Measurements from ENCODE around the gene ENG. TPM values are rescaled to one million over a fixed set of nuclear protein-coding genes. Genes with fewer than 3 reads are reported as not detected.

The ENG gene
- total RNA-seq, 1 donor from 2014 or later, result 130 TPM

DNA sequence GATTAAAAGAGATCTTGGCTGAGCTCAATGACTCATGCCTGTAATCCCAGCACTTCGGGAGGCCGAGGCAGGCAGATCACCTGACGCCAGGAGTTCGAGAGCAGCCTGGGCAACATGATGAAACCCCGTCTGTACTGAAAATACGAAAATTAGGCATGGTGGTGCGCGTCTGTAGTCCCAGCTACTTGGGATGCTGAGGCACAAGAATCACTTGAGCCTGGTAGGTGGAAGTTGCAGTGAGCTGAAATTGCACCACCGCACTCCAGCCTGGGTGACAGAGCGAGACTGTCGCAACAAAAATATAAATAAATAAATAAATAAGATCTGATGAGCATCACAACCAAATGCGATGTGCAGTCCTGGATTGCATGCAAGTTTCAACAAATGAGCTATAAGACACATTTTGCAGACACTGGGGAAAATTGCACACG is 8.7 kb upstream of the ENG start:
- no peak overlapping the region for H3K4me3 ChIP-seq
- intact Hi-C loops (cut with DNase I), result no loop called here
- H3K27ac ChIP-seq, result no peak overlapping the region
- no peaks in the 10 kb centered on the region for H3K27me3 ChIP-seq
- no peaks in the 10 kb centered on the region for H3K9me3 ChIP-seq
- peaks cover 21% of the 10 kb centered on the region for H3K4me1 ChIP-seq
- H3K36me3 ChIP-seq, result peaks cover 0 to 4% of the 10 kb centered on the region in 2 donors
- DNase-seq (ENCODE audit: extremely low spot score in 2 of 2), result no peak
- TF ChIP-seq CTCF (IDR thresholded peaks at IDR 0.05), result no peak
- TF ChIP-seq POLR2AphosphoS5 (IDR thresholded peaks at IDR 0.05; ENCODE audit: insufficient read depth in 1 of 2, low read depth in 1 of 2), result no peak
- no peak for TF ChIP-seq POLR2A (IDR thresholded peaks at IDR 0.05)

DNA sequence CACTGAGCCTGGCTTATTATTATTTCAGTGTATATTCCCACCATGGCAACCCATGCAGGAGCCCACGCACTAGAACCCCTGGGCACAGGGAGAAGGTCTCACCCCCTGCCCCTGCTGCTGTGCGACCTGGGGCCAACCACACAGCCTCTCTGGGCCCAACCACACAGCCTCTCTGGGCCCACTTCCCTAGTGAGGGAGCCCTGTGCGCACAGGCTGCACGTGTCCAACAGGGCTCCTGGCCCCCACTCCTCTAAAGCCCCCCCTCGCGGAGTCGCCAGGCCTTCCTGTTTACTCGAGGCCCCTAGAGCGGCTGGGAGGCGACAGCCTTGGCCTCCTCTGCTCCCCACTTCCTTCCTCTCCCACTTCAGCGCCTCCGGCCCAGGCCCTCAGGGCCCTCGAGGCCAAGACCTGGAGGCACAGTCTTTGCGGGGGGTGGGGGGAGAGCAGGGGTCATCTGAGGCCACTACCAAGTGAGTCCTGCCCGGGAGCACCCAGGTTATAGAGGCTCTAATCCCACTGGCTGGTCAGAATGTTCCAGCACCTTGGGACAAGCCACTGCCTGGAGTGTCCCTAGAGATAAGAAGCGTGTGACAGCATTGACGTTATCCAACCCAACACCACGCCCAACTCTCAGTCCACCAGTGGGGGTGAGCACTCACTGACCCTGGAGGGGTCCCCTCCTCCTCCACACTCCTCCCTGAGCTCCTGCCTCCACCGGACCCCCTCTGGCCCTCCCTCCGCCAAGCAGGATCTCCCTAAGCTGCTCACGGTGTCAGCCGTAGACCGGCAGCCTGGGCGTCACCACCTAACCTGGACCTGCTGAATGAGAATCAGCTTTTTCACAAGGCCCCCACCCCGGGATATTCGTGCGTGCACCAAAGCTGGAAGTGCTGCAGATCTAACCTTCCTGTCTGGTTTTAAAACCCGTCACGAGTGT is 7.9 kb upstream of the ENG start:
- no peaks in the 10 kb centered on the region for H3K9me3 ChIP-seq
- peaks cover 0 to under 1% of the 10 kb centered on the region in 2 donors for H3K36me3 ChIP-seq
- peak overlapping the region; percentile 57 for H3K27ac ChIP-seq
- intact Hi-C loops (cut with DNase I), result no loop called here
- H3K4me3 ChIP-seq, result no peak overlapping the region
- DNase-seq (ENCODE audit: extremely low spot score in 2 of 2), result no peak
- TF ChIP-seq POLR2A (IDR thresholded peaks at IDR 0.05), result no peak
- TF ChIP-seq CTCF (IDR thresholded peaks at IDR 0.05), result no peak
- peak in 1 of 2 donors; percentile 53 for TF ChIP-seq POLR2AphosphoS5 (IDR thresholded peaks at IDR 0.05; ENCODE audit: insufficient read depth in 1 of 2, low read depth in 1 of 2)
- no peaks in the 10 kb centered on the region for H3K27me3 ChIP-seq
- H3K4me1 ChIP-seq, result peaks cover 29% of the 10 kb centered on the region

DNA sequence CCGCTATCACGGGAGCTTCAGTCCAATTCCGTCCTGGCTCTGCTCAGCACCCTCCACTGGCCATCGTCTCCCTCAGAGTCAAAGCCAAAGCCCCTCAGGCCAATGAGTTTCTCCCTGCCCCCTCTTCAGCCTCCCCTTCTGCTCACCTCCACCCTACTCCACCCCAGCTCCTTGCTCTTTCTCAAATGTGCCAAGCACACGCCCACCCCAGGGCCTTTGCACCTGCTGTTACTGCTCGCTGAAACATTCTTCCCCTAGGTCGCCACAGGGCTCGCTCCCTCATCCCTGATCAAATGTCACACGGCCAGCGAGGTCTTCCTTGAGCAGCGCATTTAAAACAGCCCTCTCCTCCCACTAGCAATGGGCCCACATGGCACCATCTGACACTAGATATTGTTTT is 6.3 kb upstream of the ENG start:
- no peak overlapping the region for H3K27ac ChIP-seq
- no peaks in the 10 kb centered on the region for H3K9me3 ChIP-seq
- TF ChIP-seq POLR2A (IDR thresholded peaks at IDR 0.05) (no peak), CTCF (IDR thresholded peaks at IDR 0.05) (no peak), POLR2AphosphoS5 (IDR thresholded peaks at IDR 0.05; ENCODE audit: insufficient read depth in 1 of 2, low read depth in 1 of 2) (no peak)
- DNase-seq (ENCODE audit: extremely low spot score in 2 of 2), result no peak
- intact Hi-C loops (cut with DNase I), result no loop called here
- H3K36me3 ChIP-seq, result no peaks in the 10 kb centered on the region
- peaks cover 29% of the 10 kb centered on the region for H3K4me1 ChIP-seq
- H3K27me3 ChIP-seq, result no peaks in the 10 kb centered on the region
- no peak overlapping the region for H3K4me3 ChIP-seq

- no peak for DNase-seq (ENCODE audit: extremely low spot score in 2 of 2)
- Histone ChIP-seq H3K4me3 (no peak overlapping the region), H3K27me3 (no peaks in the 10 kb centered on the region), H3K9me3 (no peaks in the 10 kb centered on the region), H3K4me1 (peaks cover 32% of the 10 kb centered on the region), H3K36me3 (no peaks in the 10 kb centered on the region), H3K27ac (no peak overlapping the region)
- intact Hi-C loops (cut with DNase I), result no loop called here
- TF ChIP-seq CTCF (IDR thresholded peaks at IDR 0.05), result no peak
- TF ChIP-seq POLR2A (IDR thresholded peaks at IDR 0.05), result no peak
Observed at GRCh38 chr9:127860260-127860659, 5.8 kb upstream of the ENG start.

DNA sequence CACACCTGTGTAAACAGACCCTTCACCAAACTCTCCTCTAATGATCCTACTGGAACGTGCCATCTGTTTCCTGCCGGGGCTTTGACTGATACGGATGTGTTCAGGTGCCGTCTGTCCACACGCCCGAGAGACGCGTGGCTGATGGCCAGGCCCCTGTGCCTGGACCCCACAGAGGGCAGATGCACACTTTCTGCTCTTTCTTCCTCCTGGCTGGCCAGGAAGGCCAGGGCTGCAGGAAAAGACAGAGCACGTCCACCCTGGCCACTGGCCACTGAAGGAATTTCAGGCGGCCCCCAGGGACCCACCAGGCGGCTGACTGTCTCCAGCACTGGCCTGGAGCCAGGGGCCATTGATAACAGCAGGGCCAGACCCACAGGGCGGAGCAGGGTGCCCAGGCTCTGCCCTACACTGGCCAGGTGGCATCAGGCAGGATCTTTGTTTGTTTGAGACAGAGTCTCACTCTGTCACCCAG is 3.6 kb upstream of the ENG start:
- TF ChIP-seq POLR2A (IDR thresholded peaks at IDR 0.05), result no peak
- no peak for TF ChIP-seq CTCF (IDR thresholded peaks at IDR 0.05)
- TF ChIP-seq POLR2AphosphoS5 (IDR thresholded peaks at IDR 0.05; ENCODE audit: insufficient read depth in 1 of 2, low read depth in 1 of 2), result no peak
- DNase-seq (ENCODE audit: extremely low spot score in 2 of 2), result no peak
- Histone ChIP-seq H3K4me1 (peaks cover 50% of the 10 kb centered on the region), H3K27me3 (no peaks in the 10 kb centered on the region), H3K4me3 (no peak overlapping the region), H3K9me3 (no peaks in the 10 kb centered on the region), H3K27ac (no peak overlapping the region), H3K36me3 (no peaks in the 10 kb centered on the region)
- intact Hi-C loops (cut with DNase I), result no loop called here
